Measurements from ENCODE around the gene FCMR.

DNA sequence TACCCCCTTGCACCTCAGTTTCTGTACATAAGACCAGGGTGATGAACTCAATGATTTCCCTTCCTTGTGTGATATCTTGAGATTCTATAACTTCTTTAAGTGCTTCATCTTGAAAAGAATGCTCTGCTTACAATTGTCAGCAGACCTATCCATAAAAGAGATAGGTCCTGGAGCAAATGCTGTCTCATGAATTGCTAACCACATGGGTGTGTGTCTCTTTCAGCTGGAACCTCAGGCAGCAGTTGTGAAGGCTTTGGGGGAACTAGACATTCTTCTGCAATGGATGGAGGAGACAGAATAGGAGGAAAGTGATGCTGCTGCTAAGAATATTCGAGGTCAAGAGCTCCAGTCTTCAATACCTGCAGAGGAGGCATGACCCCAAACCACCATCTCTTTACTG, 53.5 kb downstream of the FCMR start:
- TF ChIP-seq EZH2phosphoT487 (IDR thresholded peaks at IDR 0.05; ENCODE audit: insufficient read depth, low read depth) (no peak), EZH2 (IDR thresholded peaks at IDR 0.05; ENCODE audit: insufficient read depth, poor library complexity, severe bottlenecking) (no peak)
